K562 (cell line): ENCODE results near the gene ARHGAP22. TPM values are rescaled to one million over a fixed set of nuclear protein-coding genes. Genes with fewer than 3 reads are reported as not detected.

Source experiments
- CREB3 ChIP-seq: fragments of 450-650 bp; conservative IDR thresholded peaks from 2 replicates; pipeline ENCODE4 v1.6.1; 2016; ENCODE audit warnings: missing genetic modification characterization, low read depth, mild to moderate bottlenecking, missing compliant biosample characterization, moderate library complexity
- FOXP1 ChIP-seq: sonication (generic); formaldehyde crosslinking; IDR thresholded peaks from 2 replicates; pipeline ENCODE4 v1.8.0; 2022; ENCODE audit warnings: mild to moderate bottlenecking, missing genetic modification reagents
- GTF2F1 ChIP-seq: IDR thresholded peaks from 2 replicates; pipeline ENCODE4 v1.6.1; 2011; ENCODE audit warnings: low read depth, low read length, improper control_type of control experiment
- HMG20A ChIP-seq: fragments of 450-650 bp; formaldehyde crosslinking; conservative IDR thresholded peaks from 2 replicates; pipeline ENCODE4 v1.4.0; 2020; ENCODE audit warnings: mild to moderate bottlenecking, mixed read lengths
- JUN ChIP-seq, 2 experiments: sonication (generic) in 1 of 2; formaldehyde crosslinking in 1 of 2; IDR thresholded peaks; 2 replicates each; pipeline versions ENCODE4 v1.6.1 to v1.8.0; 2012 to 2022; ENCODE audit warnings: borderline replicate concordance in 2 of 2, mild to moderate bottlenecking in 2 of 2, improper control_type of control experiment in 1 of 2, low read depth in 1 of 2, low read length in 1 of 2, missing genetic modification reagents in 1 of 2
- RAD21 ChIP-seq, 2 experiments: fragments of 250-450 bp in 1 of 2; fragments of 450-650 bp in 1 of 2; sonication (Bioruptor Pico) in 1 of 2; formaldehyde crosslinking in 1 of 2; IDR thresholded peaks in 1 of 2; conservative IDR thresholded peaks in 1 of 2; 2 replicates each; pipeline versions ENCODE4 v1.4.0 to v1.8.0; 2020 to 2022; ENCODE audit warnings: mild to moderate bottlenecking in 2 of 2, moderate library complexity in 1 of 2
- SMARCA5 ChIP-seq: fragments of 450-650 bp; IDR thresholded peaks from 2 replicates; pipeline ENCODE4 v1.6.1; 2016
- UBTF ChIP-seq, 2 experiments: IDR thresholded peaks; 2 replicates each; pipeline ENCODE4 v1.6.1; 2012; ENCODE audit warnings: improper control_type of control experiment in 2 of 2, low read depth in 2 of 2, low read length in 2 of 2, borderline replicate concordance in 1 of 2
- ZNF311 ChIP-seq: fragments of 250-450 bp; sonication (Bioruptor Pico); IDR thresholded peaks from 2 replicates; pipeline ENCODE4 v1.4.0; 2020; ENCODE audit warnings: mild to moderate bottlenecking, moderate library complexity
- polyA plus RNA-seq, 8 experiments: library from polyadenylated mRNA; depleted of rRNA in 4 of 8; stranded (reverse) in 5 of 8; unstranded in 3 of 8; fragments of >200 nt; fragmentation: Nextera tagmentation in 2 of 8; fragmentation: Illumina TruSeq in 1 of 8; extraction: Ambion mirVana in 2 of 8; extraction: Trizol in 1 of 8; gene quantifications; 2 replicates each; pipeline versions ENCODE4 v1.2.1 to v1.2.3, GENCODE V29; 2011 to 2014; ENCODE audit warnings: inconsistent platforms in 1 of 8, missing spikeins in 1 of 8
- total RNA-seq, 7 experiments: library from RNA; depleted of rRNA in 6 of 7; stranded (reverse); fragments of >200 nt in 6 of 7; fragmentation: Illumina TruSeq in 2 of 7; extraction: Trizol in 2 of 7; gene quantifications; 2 replicates each; pipeline versions ENCODE4 v1.2.1 to v1.2.3, GENCODE V29; 2011 to 2021; ENCODE audit warnings: low replicate concordance in 1 of 7
- TF ChIP-seq, protein P1 (sequence below): fragments of 450-650 bp; formaldehyde crosslinking; conservative IDR thresholded peaks from 2 replicates; pipeline ENCODE4 v1.4.0; 2022; ENCODE audit warnings: mild to moderate bottlenecking, missing genetic modification characterization

ARHGAP22 gene
- total and polyA plus RNA-seq, 9 of the 15 experiments (the other 6 are each of a cell fraction or from before 2014, with no cell fraction given) = 1.3 to 28.1 (median 12.7) TPM

DNA sequence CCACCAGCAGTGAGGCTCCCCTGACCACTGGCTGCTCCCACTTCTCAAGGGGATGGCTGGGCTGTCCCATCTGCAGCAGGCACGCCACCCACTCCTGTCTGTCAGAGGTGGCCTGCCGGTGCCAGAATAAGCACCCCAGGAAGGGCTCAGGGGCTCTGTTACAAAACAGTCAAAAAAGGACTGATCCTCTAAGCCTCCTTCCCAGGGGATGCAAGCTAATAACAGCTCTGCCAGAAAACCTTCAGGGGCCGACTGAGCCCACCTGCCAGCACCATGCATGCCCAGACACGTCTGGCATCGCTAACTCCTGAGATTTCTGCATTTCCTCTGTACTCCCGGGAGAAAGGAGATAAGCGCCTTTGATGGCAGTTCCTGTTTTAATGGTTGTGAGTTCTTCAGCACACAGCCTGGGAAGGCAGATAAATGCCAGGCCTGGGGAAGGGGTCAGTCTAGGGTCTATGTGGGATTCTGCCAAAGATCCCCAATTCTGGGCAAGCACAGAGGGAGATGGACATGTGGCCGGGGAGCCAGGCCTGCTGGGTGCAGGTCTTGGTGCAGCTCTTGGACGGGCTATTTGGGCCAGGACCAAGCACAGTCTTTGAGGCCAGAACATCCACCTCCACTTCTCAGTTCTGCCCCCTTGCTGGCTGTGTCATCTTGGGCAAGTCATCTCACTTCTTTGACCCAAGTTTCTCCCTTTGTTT lies 128.4 kb downstream of the ARHGAP22 start (continued):
- TF ChIP-seq, protein P1, sequence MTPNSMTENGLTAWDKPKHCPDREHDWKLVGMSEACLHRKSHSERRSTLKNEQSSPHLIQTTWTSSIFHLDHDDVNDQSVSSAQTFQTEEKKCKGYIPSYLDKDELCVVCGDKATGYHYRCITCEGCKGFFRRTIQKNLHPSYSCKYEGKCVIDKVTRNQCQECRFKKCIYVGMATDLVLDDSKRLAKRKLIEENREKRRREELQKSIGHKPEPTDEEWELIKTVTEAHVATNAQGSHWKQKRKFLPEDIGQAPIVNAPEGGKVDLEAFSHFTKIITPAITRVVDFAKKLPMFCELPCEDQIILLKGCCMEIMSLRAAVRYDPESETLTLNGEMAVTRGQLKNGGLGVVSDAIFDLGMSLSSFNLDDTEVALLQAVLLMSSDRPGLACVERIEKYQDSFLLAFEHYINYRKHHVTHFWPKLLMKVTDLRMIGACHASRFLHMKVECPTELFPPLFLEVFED = no peak
- TF ChIP-seq RAD21 (CRISPR knock-in tag; conservative IDR thresholded peaks at IDR 0.05 in 1 of 2, IDR thresholded peaks at IDR 0.05 in 1 of 2) = no peak
- no peak for TF ChIP-seq UBTF (IDR thresholded peaks at IDR 0.05; ENCODE audit: borderline replicate concordance in 1 of 2, low read depth in 2 of 2, low read length in 2 of 2)
- no peak for TF ChIP-seq JUN (IDR thresholded peaks at IDR 0.05; ENCODE audit: borderline replicate concordance, low read depth, low read length)
- TF ChIP-seq JUN (CRISPR knock-in tag; IDR thresholded peaks at IDR 0.05; ENCODE audit: borderline replicate concordance) = no peak
- TF ChIP-seq FOXP1 (CRISPR knock-in tag) = no peak
- no peak; the same call in none of the 2 replicates for TF ChIP-seq ZNF311 (CRISPR knock-in tag)
- TF ChIP-seq GTF2F1 = no peak
- peak; percentile 76 for TF ChIP-seq CREB3 (tag)
- TF ChIP-seq SMARCA5 = no peak
- TF ChIP-seq HMG20A (CRISPR knock-in tag) = no peak
